Activated CD8-positive, alpha-beta memory T cell treated with anti-CD3 and anti-CD28 coated beads, Interleukin-2, amount 50 U/mL, for 48 hours (primary cell): Measurements from ENCODE around the gene CREBL2.
"Not testable (repeated sequence)": the region's sequence is repeated elsewhere in the genome, so short reads cannot be mapped to it uniquely, and the experiment has no call there.

Experiments used
- DNase-seq: peaks from one replicate; pipeline ENCODE4 v3.0.0-alpha.2; 2020

Gene CREBL2

DNA sequence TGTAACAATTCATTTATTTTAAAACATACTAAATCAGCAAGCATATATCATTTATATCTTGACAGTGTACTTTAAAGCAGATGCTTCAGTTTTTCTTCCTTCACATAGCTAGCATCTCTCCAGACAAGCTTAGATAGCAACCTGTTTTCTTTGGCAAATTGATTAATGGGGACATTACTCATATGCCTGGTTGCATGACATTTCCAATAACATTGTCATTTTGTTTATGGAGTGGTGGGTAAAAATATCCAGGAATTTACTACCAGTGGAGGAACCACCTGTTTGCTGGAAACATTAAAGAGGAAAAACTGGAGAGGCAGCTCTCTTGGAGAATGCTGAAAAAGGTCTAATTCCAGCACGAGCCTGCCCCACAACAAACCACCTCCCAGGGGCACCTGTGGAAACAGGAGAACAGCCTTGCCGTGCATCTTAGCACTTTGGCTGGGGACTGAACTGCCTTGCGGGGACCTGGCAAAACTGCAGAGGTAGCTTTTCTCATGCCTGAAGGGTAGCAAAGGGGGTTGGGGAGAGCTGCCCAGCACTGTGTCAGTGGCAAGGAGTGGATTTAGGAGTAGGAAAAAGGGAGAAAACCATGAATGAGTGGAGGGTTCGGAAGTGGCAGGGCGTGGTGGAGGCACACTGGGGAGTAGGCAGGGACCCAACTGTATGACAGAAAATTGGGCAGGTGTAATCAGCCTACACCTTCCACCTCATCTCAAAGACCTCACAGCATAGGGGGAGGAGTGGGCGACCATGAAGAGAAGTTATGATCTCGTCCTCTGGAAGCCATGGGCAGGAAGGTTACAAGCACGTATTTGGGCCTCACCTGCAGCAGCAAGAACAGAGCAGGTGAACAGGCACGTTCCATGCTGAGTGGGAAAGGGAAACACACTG, 11.7 kb upstream of the CREBL2 start:
- no peak for DNase-seq

DNA sequence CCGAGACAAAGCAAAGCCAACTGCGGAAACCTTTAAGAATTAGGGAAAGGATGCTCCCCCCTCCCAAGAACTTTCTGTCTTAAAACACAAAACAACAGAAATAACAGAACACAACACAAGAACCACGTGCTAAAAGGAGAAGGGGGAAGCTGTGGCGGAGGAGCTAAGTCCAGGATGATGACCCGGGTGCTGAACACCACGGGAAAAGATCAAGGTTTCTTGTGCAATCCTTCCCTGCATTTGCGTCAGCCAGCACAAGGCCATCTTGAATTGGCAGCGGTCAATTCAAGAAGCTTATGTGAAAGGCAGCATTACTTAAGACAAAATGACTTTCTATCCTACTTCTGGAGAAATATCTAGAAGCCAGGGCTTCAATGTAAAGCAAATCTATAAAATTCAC, 11.0 kb upstream of the CREBL2 start:
- DNase-seq = no peak

DNA sequence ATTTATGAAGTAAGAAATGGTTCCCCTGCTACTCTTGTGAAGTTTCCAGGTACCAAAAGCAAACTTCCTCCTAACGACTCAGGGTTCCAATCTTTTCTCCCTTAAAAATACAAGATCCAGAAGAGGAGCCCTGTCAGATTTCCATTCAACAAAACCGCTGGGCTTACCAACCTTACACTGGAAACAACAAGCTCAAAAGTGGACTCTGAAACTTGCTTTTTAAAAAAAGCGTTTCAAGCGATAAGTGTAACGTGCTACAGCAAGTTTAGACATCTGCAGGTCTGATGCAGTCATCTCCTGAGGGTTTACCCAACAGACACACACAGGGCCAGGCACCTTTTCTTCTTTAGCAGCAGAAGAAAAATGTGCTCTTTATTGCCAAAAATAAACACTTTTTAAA, 6.9 kb upstream of the CREBL2 start:
- DNase-seq = no peak

DNA sequence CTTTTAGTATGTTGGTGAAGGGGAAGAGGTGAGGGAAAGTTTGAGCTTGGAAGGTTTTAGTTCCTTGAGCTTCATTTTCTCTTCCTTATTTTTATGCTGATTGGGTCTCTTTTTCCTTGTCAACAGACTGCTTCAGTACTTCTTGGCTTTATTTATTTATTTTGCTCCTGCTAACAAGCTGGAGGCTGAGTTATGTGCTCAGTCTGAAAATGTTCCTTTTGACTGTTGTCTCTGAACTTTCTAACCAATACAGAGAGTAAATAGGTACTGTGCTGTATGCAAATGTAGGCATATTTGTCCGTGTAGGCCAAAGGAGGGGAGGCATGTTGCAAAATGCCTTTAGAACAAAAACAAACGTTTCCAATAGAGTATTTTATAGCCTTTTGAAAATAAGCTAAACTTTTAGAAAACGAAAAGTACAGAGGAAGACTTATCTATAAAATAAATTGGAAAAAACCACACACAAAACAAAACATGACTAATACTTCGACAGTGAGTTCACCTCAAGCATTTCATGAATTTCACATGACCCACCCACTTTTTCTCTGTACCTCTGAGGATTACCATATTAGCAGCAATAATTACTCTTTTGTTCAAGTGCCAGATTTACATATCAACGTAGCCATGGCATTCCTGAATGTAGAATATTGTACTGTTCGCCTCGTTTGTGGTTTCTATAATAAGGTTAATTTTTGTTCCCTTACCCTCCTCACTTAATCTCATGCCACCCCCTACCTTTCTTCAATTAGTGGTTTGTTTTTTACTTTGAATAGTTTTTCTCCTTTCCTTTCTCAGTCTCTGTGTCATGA, 4.7 kb upstream of the CREBL2 start:
- no peak for DNase-seq

DNA sequence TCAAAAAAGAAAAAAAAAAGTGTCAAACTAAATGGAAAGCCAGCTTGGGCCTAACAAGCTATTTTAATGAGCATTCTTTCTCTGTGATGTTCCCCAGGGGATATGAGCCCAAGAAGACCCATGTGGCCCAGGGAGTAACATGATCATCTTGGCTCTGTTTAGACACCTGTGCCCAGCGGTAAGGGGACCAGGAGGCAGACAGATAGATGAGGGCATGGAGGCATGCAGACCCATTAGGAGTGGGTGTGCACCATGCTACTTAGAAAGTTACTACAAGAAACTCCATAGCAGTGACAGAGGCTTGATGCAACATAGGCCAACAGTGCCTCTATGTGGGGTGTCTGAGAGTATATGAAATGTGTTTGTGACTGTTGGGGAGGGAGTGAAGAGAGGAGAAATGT, 3.1 kb upstream of the CREBL2 start:
- DNase-seq = no peak

DNA sequence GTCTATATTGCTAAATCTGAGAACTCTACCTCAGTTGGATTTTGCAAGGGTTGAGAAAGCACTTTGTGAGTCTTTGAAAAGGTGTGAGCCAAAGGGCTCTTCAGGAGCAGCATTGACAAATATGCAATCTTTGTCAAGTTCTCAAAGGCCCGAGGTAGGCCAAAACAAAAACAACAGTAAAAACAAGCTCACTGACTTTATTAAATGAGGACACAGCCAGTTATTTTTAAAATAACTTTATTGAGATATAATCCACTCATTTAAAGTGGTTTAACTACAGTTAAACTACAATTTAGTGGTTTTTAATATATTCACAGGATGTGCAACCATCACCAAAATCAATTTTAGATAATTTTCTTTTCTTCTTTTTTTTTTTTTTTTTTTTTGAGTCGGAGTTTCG, 2.0 kb upstream of the CREBL2 start:
- no peak for DNase-seq

DNA sequence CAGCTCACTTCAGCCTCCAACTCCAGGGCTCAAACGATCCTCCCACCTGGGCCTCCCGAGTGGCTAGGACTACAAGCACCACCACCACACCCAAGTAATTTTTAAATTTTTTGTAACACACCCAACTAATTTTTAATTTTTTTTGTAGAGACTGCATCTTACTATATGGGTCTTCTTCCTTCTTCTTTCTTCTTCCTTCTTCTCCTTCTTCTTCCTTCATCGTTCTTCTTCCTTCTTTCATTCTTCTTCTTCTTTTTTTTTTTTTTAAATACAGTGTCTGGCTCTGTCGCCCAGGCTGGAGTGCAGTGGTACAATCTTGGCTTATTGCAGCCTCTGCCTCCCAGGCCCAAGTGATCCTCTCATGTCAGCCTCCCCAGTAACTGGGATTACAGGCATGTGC, 965 bp upstream of the CREBL2 start:
- DNase-seq = no peak

DNA sequence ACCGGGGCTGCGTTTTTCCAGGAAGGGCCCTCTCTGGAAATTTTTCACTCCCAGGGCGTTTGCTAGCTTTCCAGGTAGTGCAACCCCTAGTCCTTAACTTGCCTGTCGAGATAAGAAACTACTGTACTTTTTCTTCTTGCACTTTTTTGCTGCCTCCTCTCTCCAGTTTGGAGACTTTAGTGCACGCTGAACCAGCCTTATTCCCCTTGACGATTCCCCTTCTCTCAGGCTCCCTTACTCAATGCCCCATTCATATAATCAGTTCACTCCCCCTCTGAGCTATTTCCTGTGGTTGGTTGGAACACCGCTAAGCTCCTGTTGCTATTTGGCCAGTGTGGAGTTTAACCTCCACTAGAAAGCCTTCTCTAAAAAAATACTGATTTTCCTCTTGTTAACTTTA, 682 bp downstream of the CREBL2 start:
- no peak for DNase-seq

DNA sequence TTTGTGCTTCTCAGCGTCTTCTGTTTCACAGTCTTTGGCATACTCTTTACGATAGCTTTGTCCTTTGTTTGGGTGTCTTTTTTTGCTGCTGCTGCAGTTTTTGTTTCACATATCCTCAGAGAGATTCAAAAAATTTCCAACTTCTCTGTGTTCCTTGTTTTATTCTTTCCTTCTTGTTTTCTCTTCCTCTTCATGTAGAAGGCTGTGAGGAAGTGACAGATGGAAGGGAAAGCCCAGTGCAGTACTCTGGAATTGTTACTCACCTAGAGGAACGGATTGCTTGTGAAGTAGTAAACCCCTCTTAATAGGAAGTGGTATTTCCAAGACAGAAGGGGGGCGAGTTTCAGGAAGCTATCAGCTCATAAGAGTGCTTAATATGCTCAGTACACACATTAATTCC, 1.7 kb downstream of the CREBL2 start:
- DNase-seq = no peak

DNA sequence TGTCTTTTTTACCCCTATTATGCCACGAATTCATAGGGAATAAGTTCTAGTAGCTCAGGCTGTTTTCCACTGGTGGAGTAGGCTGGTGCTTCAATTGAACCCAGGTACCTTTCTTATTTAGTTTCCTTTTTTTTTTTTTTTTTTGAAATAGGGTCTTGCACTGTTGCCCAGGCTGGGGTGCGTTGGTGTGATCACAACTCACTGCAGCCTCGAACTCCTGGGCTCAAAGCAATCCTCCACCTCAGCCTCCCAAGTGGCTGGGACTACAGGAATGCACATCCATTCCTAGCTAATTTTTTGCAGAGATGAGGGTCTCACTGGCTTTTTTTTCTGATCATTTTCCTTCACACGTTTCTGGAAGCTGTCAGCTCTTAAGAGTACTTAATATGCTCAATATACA, 2.7 kb downstream of the CREBL2 start:
- no peak for DNase-seq

DNA sequence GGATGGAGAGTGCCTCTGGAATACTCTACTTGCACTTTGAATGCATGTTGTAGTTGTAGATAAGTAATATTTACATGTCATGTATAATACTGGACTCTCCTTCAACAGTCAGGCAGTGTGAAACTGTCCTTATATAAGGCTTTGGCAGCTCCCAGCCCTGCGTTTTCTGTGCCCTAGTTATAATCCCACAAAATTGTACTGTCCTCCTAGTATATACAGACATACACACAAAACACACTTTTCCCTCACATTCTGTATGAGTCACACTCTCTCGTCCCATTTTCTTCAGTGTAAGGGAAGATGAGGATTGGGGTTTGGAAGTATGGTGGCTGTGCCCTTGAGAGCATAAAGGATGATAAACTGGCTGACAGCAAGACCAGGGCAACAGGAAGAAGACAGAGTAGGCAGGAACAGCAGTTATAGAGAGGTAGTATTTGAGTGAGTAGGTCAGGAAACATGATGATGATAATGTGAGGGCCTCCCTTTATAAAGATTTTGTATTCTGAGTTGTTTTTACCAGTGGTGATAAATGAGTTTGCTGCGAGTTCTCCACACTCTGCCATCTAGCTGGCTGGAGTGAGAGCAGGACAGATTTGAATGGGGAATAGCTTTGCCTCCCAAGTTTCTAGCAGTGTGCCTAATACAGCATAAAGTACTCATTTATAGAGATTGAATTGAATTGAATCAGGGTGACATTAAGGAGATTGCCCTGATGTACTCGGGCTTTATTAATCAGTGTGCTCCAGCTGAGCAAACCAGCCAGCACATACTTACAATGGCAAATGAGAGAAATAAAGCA, 5.0 kb downstream of the CREBL2 start:
- no peak for DNase-seq

DNA sequence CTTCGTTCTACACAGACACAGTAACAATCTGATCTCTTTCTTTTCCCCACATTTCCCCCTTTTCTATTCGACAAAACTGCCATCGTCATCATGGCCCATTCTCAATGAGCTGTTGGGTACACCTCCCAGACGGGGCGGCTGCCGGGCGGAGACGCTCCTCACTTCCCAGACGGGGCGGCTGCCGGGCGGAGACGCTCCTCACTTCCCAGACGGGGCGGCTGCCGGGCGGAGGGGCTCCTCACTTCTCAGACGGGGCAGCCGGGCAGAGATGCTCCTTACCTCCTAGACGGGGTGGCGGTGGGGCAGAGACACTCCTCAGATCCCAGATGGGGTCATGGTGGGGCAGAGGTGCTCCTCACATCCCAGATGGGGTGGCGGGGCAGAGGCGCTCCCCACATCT, 6.4 kb downstream of the CREBL2 start:
- DNase-seq = not testable (repeated sequence)

DNA sequence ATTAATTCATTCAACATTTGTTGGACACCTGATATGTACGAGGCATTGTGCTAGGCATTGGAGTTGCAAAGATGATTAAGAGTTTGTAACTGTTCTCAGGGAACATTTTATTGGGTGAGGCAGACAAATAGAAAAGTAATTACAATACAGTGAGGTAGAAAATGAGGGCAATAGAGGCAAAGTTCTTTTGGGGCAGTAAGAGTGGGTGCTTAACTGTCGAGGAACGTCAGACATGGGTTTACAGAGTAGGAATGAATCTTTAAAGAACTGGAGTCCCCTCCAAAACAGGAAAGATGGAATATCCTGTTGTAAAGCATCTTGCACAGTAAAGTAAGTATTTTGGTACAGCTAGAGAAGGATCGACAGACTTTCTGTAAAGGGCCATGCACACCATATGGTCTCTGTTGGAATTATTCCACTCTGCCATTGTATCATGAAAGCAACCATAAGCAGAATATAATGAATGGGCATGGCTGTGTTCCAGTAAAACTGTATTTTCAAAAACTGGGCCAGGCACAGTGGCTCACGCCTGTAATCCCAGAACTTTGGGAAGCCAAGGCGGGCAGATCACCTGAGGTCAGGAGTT, 9.1 kb downstream of the CREBL2 start:
- DNase-seq = no peak

DNA sequence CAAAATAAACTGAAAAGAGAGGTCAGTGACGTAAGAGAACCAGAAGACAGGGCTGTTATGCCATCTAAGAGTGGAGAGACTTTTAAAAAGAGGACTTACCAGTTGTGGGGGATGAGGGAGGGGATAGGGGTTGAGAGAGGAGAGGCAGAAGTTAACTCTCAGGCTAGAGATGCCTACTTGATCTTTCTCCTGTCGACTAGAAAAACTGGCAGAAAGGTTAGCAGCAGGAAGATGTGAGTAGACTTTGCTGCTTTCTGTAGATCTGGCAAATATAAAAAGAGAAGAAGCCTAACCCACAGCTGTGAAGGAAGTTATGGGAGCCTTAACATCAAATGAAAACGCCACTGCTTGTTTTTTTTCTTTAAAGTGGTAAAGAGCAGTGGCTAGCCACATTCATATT, 10.7 kb downstream of the CREBL2 start:
- no peak for DNase-seq

DNA sequence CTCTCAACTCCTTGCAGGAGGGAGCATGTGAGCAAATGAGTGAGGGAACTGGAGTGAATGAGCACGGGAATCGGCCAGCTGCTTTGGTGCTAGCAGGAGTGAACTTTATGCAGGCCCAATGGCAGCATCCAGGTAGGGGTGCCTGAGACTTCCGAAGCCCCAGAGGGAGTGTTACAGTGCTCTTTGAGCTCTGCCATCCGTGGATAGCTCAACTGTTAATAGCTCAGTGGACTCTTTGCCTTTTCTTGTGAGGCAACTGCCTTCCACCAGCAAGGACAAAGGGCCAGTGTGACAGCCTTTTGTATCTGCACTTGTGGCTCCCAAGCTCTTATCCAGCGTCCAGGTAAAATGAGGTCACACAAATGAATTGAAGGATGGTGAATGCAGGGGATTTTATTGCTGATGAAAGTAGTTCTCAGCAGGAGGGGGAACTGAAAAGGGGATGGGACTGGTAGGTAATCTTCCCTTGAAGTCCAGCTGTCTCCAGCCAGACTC, 12.9 kb downstream of the CREBL2 start:
- DNase-seq = no peak

DNA sequence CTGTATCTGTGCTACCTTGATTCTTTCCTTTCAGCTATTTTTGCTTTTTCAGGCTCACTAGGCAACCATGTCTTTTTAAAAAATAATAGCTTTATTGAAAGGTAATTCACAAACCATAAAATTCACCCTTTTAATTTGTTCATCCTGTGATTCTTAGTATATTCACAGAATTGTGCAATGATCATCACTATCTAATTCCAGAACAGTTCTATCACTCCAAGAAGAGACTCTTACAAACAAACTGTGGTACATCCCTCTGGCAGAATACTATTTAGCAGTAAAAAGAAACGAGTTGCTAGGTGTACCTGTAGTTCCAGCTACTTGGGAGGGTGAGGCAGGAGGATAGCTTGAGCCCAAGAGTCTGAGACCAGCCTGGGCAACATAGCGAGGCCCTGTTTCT, 14.8 kb downstream of the CREBL2 start:
- DNase-seq = no peak

DNA sequence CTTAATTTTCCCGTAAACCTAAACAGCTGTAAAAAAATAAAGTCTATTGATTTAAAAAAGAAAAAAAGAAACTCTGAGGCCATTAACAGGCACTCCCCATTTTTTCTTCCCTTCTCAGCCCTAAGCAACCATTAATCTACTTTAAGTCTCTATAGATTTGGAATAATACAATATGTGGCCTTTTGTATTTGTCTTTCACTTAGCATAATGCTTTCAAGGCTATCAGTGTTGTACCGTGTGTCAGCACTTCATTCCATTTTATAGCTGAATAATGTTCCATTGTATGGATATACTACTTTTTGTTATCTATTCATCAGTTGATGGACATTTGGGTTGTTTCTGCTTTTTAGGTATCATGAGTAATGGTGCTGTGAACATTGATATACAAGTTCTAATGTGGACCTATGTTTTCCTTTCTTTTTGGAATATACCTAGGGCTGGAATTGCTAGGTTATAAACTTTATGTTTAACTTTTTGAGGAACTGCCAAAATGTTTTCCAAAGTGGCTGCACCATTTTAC, 15.7 kb downstream of the CREBL2 start:
- DNase-seq = no peak

DNA sequence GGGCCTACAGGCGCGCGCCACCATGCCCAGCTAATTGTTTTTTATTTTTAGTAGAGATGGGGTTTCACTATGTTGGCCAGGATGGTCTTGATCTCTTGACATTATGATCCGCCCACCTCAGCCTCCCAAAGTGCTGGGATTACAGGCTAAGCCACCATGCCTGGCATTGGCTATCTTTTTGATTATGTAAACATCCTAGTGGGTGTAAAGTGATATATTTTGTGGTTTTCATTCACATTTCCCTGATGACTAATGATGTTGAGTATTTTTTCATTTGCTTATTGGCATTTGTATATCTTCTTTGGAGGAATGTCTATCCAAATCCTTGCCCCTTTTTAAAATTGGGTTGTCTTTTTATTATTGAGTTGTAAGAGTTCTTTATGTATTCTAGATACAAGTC, 16.3 kb downstream of the CREBL2 start:
- no peak for DNase-seq

DNA sequence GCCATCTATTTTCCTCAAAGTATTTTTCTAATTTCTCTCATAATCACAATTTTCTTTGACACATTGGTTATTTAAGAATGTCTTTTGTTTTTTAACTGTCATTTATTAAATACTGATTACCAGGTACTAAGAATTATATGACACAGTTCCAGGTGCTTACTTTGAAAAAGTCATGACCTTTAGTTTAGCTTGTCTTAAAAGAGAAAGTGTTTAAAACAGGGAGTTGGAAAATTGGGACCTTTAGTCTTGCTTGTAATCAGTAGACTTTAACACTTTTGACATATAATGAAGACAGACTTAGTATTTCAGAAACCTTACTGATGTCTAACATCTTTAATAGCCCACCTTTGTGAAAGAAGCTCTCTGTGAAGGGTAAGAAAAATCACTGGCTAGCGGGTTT, 19.2 kb downstream of the CREBL2 start:
- no peak for DNase-seq

DNA sequence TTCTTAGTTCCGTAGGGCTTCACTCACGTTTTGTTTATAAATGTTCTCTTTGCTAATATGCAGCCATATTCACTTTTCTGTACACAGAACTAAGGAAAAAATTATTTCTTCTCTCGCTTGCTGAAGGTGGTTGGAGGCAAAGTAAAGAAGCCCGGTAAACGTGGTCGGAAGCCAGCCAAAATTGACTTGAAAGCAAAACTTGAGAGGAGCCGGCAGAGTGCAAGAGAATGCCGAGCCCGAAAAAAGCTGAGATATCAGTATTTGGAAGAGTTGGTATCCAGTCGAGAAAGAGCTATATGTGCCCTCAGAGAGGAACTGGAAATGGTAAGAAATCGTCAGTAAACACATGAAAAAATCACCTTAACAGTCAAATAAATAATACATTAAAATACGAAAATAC, 24.0 kb downstream of the CREBL2 start:
- no peak for DNase-seq

DNA sequence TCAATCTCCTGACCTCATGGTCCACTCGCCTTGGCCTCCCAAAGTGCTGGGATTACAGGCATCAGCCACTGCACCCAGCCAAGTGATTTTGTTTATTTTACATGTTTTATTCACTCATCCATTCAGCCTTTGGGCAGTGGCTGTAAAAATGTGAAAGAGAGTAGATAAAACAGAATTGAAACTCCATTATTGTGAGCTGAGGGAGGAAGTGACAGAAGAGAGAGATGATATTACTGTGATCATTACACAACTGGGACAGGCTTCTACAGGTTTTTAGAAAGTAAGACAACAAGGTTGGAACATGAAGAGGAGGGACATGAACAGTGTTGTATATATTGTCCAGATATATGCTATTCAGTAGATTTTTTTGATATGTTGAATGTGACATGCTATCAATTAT, 25.0 kb downstream of the CREBL2 start:
- DNase-seq = no peak

DNA sequence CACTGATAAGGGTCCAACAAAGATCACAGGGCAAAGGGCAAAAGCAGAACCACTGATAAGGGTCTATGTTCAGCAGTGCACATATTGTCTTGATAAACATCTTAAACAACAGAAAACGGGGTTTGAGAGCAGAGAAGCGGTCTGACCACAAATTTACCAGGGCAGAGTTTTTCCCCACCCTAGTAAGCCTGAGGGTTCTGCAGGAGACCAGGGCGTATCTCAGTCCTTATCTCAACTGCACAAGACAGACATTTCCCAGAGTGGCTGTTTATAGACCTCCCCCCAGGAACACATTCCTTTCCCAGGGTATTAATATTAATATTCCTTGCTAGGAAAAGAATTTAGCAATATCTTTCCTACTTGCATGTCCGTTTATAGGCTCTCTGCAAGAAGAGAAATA, 28.3 kb downstream of the CREBL2 start:
- not testable (repeated sequence) for DNase-seq

DNA sequence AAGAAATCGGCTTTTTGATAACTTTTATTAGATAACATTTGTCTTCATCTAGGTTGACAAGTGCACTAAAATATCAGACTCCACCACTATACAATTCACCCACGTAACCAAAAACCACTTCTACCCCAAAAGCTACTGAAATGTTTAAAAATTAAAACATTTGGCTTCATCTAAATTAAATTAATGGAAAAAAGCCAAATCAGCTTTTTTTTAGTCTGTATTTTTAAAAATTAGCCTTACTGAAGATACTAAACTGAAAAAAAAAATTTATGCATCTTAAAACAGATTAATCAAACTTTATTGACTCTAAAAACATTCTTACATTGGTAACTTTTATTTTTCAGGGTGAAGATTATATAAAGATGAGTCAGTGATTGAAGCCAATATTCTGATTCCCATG, 30.0 kb downstream of the CREBL2 start:
- no peak for DNase-seq
